ENCODE measurements around the gene DUSP28. TPM values are rescaled to one million over a fixed set of nuclear protein-coding genes. Genes with fewer than 3 reads are reported as not detected.

The DUSP28 gene
- total and polyA plus RNA-seq, 2 of the 13 experiments (the other 11 are each of a cell fraction or from before 2014, with no cell fraction given): 5.2 to 8.6 TPM

DNA sequence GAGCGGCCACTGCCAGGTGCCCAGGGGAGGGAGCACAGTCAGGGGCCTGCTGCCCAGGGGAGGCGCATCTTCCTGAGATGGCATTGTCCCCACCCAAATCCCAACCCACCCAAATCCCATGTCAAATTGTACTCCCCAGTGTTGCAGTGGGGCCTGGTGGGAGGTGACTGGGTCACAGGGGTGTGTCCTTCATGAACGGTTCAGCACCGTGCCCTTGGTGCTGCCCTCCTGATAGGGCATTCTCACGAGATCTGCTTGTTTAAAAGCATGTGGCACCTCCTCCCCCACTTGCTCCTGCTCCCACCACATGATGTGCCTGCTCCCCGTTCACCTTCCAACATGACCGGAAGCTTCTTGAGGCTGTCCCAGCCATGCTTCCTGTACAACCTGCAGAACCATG lies 30.0 kb upstream of the DUSP28 start:
- ChIA-PET CTCF (ENCODE audit: low intra/inter-chr PET ratio, low total read pairs) (no interaction called here), POLR2A (no interaction called here)
- Histone ChIP-seq H3K4me3 (replicated peaks in 1 of 3; ENCODE audit: insufficient read depth in 1 of 3, low read depth in 2 of 3, low read length in 3 of 3) (no peak overlapping the region), H3K9me3 (ENCODE audit: low read length) (peaks cover 31% of the 10 kb centered on the region), H3K27me3 (ENCODE audit: control insufficient read depth in 1 of 2, insufficient read depth in 2 of 2, low read length in 2 of 2) (no peaks in the 10 kb centered on the region), H3K9ac (ENCODE audit: insufficient read depth, low read depth, low read length) (no peak overlapping the region), H3K4me2 (ENCODE audit: low read depth, low read length) (no peak overlapping the region), H3K27ac (ENCODE audit: extremely low read length, insufficient read depth, low read length) (no peak overlapping the region), H3K79me2 (ENCODE audit: insufficient read depth, low read length) (peaks cover 2% of the 10 kb centered on the region), H2AFZ (ENCODE audit: low read length) (no peak overlapping the region), H3K36me3 (replicated peaks in 1 of 2; ENCODE audit: control insufficient read depth in 1 of 2, insufficient read depth in 2 of 2, low read length in 2 of 2) (peaks cover 20 to 46% of the 10 kb centered on the region in 2 experiments; a peak in 4 of 5 replicates), H3K4me1 (ENCODE audit: insufficient read depth, low read length) (no peaks in the 10 kb centered on the region), H4K20me1 (ENCODE audit: insufficient read depth, low read length) (no peaks in the 10 kb centered on the region)
- no peak for ATAC-seq
- DNase-seq (ENCODE audit: low spot score): no peak
- 98% methylated on average over 5 of the region's 7 CpGs for WGBS (ENCODE audit: low lambda C conversion rate)
- TF ChIP-seq JUN (CRISPR knock-in tag; IDR thresholded peaks at IDR 0.05) (no peak), NR3C1 (CRISPR knock-in tag; IDR thresholded peaks at IDR 0.05) (no peak), ATAD3A (CRISPR knock-in tag; IDR thresholded peaks at IDR 0.05) (no peak)
- TF ChIP-seq, protein P1, sequence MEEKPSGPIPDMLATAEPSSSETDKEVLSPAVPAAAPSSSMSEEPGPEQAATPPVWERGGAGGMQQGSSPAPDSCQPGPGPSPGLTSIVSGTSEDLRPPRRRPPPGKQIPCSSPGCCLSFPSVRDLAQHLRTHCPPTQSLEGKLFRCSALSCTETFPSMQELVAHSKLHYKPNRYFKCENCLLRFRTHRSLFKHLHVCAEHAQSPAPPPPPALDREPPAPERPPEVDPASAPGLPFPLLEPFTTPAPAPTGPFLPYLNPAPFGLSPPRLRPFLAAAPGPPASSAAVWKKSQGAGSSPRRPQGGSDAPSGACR (CRISPR knock-in tag; IDR thresholded peaks at IDR 0.05): no peak
- intact Hi-C loops (cut with micrococcal nuclease; ENCODE audit: unreplicated experiment): no loop called here
- in situ Hi-C loops (cut with HindIII; ENCODE audit: extremely low pct_ligation_motif_present, low pct_unique_long_range_greater_than_20kb): no loop called here
- FAIRE-seq: no peak
- BruUV-seq (replicated peaks): no TSS peak

DNA sequence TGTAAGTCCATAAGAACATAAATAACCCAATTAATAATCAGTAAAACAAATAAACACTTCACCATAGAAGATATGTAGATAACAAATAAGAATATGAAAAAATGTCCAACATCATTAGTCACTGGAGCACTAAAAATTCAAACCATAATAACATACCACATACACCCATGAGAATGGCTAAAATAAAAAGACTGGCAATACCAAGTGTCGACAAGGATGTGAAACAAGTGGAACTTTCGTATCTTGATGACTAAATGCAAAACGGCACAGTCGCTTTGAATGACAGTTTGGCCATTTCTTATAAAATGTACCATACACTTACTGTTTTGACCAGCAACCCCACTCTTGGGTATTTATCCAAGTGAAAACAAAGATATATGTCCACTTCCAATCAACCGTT lies 29.1 kb upstream of the DUSP28 start:
- ChIA-PET CTCF (ENCODE audit: low intra/inter-chr PET ratio, low total read pairs) (no interaction called here), POLR2A (no interaction called here)
- intact Hi-C loops (cut with micrococcal nuclease; ENCODE audit: unreplicated experiment): no loop called here
- no TSS peak for BruUV-seq (replicated peaks)
- Histone ChIP-seq H3K4me1 (ENCODE audit: insufficient read depth, low read length) (no peaks in the 10 kb centered on the region), H3K27ac (ENCODE audit: extremely low read length, insufficient read depth, low read length) (no peak overlapping the region), H3K36me3 (replicated peaks in 1 of 2; ENCODE audit: control insufficient read depth in 1 of 2, insufficient read depth in 2 of 2, low read length in 2 of 2) (peaks cover 12 to 38% of the 10 kb centered on the region in 2 experiments; a peak in 4 of 5 replicates), H3K27me3 (ENCODE audit: control insufficient read depth in 1 of 2, insufficient read depth in 2 of 2, low read length in 2 of 2) (no peaks in the 10 kb centered on the region), H3K4me2 (ENCODE audit: low read depth, low read length) (no peak overlapping the region), H3K4me3 (replicated peaks in 1 of 3; ENCODE audit: insufficient read depth in 1 of 3, low read depth in 2 of 3, low read length in 3 of 3) (no peak overlapping the region), H2AFZ (ENCODE audit: low read length) (no peak overlapping the region), H4K20me1 (ENCODE audit: insufficient read depth, low read length) (no peaks in the 10 kb centered on the region), H3K9me3 (ENCODE audit: low read length) (peaks cover 23% of the 10 kb centered on the region), H3K9ac (ENCODE audit: insufficient read depth, low read depth, low read length) (no peak overlapping the region), H3K79me2 (ENCODE audit: insufficient read depth, low read length) (peaks cover 2% of the 10 kb centered on the region)
- TF ChIP-seq RBM39 (IDR thresholded peaks at IDR 0.05; ENCODE audit: low read depth, low read length, poor library complexity, severe bottlenecking) (no peak), ZNF709 (CRISPR knock-in tag; IDR thresholded peaks at IDR 0.05) (no peak), NFYC (CRISPR knock-in tag; IDR thresholded peaks at IDR 0.05) (no peak), TAF15 (IDR thresholded peaks at IDR 0.05; ENCODE audit: low read depth, low read length, poor library complexity, severe bottlenecking) (no peak), ZNF7 (CRISPR knock-in tag; IDR thresholded peaks at IDR 0.05) (peak; percentile 92)
- WGBS (ENCODE audit: low lambda C conversion rate): 98% methylated on average over 5 of the region's 5 CpGs
- in situ Hi-C loops (cut with HindIII; ENCODE audit: extremely low pct_ligation_motif_present, low pct_unique_long_range_greater_than_20kb): no loop called here
- FAIRE-seq (no peak), ATAC-seq (no peak), DNase-seq (ENCODE audit: low spot score) (no peak)
